NT2/D1 (cell line): ENCODE measurements around the gene ADD2.

Source experiments
- DNase-seq: peaks from one replicate; pipeline ENCODE4 v3.0.0-alpha.2; 2011; ENCODE audit warnings: low read depth, low spot score
- H3K27me3 ChIP-seq: 2 replicates; pipeline ENCODE4 v1.6.0; 2011; ENCODE audit warnings: mild to moderate bottlenecking; ENCODE audit not compliant: insufficient read length, insufficient read depth
- H3K36me3 ChIP-seq: 2 replicates; pipeline ENCODE4 v1.6.1; 2011; ENCODE audit warnings: mild to moderate bottlenecking, low read length, mixed read lengths; ENCODE audit not compliant: insufficient read depth, insufficient read length
- H3K4me1 ChIP-seq: 2 replicates; pipeline ENCODE4 v1.5.1; 2011; ENCODE audit not compliant: insufficient read depth, insufficient read length
- H3K4me3 ChIP-seq: 2 replicates; pipeline ENCODE4 v1.5.1; 2011; ENCODE audit warnings: low read depth; ENCODE audit not compliant: insufficient read length
- H3K9ac ChIP-seq: 2 replicates; pipeline ENCODE4 v1.6.0; 2011; ENCODE audit warnings: low read depth; ENCODE audit not compliant: insufficient read length
- H3K9me3 ChIP-seq: 2 replicates; pipeline ENCODE4 v1.5.1; 2011; ENCODE audit warnings: mild to moderate bottlenecking, low read length; ENCODE audit not compliant: insufficient read depth
- SUZ12 ChIP-seq: IDR thresholded peaks from 2 replicates; pipeline ENCODE4 v1.6.1; 2011; ENCODE audit not compliant: insufficient read length, insufficient read depth; ENCODE audit errors: extremely low read depth
- YY1 ChIP-seq: IDR thresholded peaks from 2 replicates; pipeline ENCODE4 v1.6.1; 2011; ENCODE audit not compliant: insufficient read length, insufficient read depth
- ZNF274 ChIP-seq: IDR thresholded peaks from 2 replicates; pipeline ENCODE4 v1.6.1; 2011; ENCODE audit warnings: mild to moderate bottlenecking, low read depth, low read length

The ADD2 gene

DNA sequence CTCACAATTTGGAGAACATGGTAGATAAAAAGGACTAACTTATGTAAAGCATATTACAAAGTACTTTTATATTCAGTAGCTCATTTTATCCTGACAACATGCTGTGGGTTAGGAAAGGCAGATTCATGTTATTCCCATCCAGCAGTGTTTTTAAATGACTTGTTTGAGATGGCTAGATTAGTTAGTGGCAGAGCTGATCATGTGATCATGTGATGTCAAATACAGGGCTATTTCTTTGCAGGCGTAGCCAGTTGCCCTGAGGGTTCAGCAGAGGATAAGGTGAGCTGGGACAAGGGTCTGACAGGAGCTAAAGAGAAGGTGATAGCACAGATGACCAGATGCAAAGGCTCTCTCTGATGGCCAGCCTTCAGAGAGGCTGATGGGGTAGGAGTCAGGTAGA is 97.8 kb downstream of the ADD2 start:
- Histone ChIP-seq H3K27me3 (no peaks in the 10 kb centered on the region), H3K4me3 (no peak overlapping the region), H3K36me3 (peaks cover 34% of the 10 kb centered on the region), H3K9me3 (no peaks in the 10 kb centered on the region), H3K9ac (no peak overlapping the region), H3K4me1 (no peaks in the 10 kb centered on the region)
- DNase-seq: no peak
- no peak for TF ChIP-seq ZNF274
- no peak for TF ChIP-seq SUZ12
- TF ChIP-seq YY1: no peak

DNA sequence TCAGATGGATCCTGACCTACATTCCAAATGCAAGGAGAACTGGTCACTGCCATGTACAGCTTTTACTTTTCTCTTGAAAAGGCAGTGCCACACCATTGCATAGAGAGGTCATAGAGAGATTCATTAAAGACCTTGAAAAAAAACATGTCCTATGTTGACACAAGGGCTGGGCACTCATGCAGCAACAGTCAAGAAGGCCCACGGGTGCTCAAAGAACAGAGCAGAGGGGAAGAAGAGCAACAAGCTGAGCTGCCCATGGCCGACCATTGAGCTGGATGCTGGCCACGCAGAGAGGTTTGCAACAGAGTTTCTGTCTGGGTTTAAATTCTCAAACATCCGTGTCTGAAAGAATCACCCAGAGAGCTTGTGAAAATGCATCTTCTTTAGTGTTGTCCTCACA is 99.1 kb downstream of the ADD2 start:
- H3K9ac ChIP-seq: no peak overlapping the region
- no peaks in the 10 kb centered on the region for H3K27me3 ChIP-seq
- H3K4me1 ChIP-seq: no peaks in the 10 kb centered on the region
- H3K36me3 ChIP-seq: peaks cover 32% of the 10 kb centered on the region
- DNase-seq: no peak
- TF ChIP-seq ZNF274 (no peak), SUZ12 (no peak), YY1 (no peak)
- no peaks in the 10 kb centered on the region for H3K9me3 ChIP-seq
- no peak overlapping the region for H3K4me3 ChIP-seq

- DNase-seq: no peak
- Histone ChIP-seq H3K9ac (no peak overlapping the region), H3K27me3 (no peaks in the 10 kb centered on the region), H3K36me3 (peaks cover 33% of the 10 kb centered on the region), H3K4me3 (no peak overlapping the region), H3K4me1 (no peaks in the 10 kb centered on the region), H3K9me3 (no peaks in the 10 kb centered on the region)
- TF ChIP-seq ZNF274 (no peak), YY1 (no peak), SUZ12 (no peak)
Measured at GRCh38 chr2:70668432-70668831, 99.6 kb downstream of the ADD2 start.

GRCh38 chr2:70664525-70664924 is 103.5 kb downstream of the ADD2 start:
- Histone ChIP-seq H3K4me1 (no peaks in the 10 kb centered on the region), H3K27me3 (no peaks in the 10 kb centered on the region), H3K9ac (no peak overlapping the region), H3K4me3 (no peak overlapping the region), H3K9me3 (no peaks in the 10 kb centered on the region), H3K36me3 (peaks cover 29% of the 10 kb centered on the region)
- DNase-seq: no peak
- TF ChIP-seq ZNF274 (no peak), SUZ12 (no peak), YY1 (no peak)

DNA sequence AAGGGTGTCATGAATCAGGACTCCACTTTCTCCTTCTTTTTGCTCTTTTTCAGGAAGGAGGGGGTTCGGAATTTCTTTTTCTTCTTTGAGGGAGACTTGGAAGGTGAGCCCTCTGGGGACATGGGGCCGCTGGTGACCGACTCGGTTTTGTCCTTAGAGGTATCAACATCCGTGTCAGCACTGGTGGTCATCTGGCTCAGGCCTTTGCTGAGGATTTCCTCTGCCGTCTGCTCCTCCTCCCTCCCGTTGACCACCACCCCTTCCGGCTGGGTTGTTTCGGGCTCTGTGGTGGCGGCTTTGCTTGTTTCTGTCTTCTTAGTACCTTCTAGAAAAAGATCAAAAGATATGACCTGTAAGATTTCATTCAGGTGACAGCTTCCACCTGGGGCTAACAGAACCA is 104.6 kb downstream of the ADD2 start:
- no peaks in the 10 kb centered on the region for H3K9me3 ChIP-seq
- no peak for TF ChIP-seq SUZ12
- no peak for TF ChIP-seq YY1
- TF ChIP-seq ZNF274: no peak

GRCh38 chr2:70659551-70659950 is 108.4 kb downstream of the ADD2 start:
- H3K9me3 ChIP-seq: no peaks in the 10 kb centered on the region
- H3K27me3 ChIP-seq: no peaks in the 10 kb centered on the region
- no peak for DNase-seq
- no peaks in the 10 kb centered on the region for H3K4me1 ChIP-seq
- H3K36me3 ChIP-seq: peaks cover 15% of the 10 kb centered on the region
- H3K4me3 ChIP-seq: no peak overlapping the region
- H3K9ac ChIP-seq: no peak overlapping the region
- TF ChIP-seq ZNF274 (no peak), SUZ12 (no peak), YY1 (no peak)

More for the DNA sequence above, 104.6 kb downstream of the ADD2 start:
- DNase-seq: no peak
- Histone ChIP-seq H3K4me3 (no peak overlapping the region), H3K4me1 (no peaks in the 10 kb centered on the region), H3K9ac (no peak overlapping the region), H3K27me3 (no peaks in the 10 kb centered on the region), H3K36me3 (peaks cover 22% of the 10 kb centered on the region)

DNA sequence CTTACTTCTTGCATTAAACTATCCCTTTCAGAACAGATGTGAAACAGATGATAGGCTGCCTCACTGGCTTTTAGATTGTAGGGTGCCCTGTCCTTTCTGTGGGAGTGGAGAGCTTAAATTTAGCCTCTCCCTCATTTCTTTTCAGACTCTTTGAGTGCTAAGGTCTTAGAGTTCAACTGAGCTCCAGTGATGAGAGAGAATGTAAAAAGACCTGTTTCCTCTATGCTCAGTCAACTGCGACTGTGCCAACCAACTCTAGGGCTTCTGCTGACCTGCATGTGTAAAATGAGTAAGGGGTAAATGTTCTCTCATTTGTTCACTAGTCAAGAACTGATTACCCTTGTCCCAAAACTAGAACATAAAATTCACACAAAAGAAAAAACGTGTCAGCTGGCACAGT is 109.5 kb downstream of the ADD2 start:
- TF ChIP-seq YY1 (no peak), ZNF274 (no peak), SUZ12 (no peak)
- DNase-seq: no peak
- no peak overlapping the region for H3K4me3 ChIP-seq
- H3K4me1 ChIP-seq: no peaks in the 10 kb centered on the region
- H3K36me3 ChIP-seq: peaks cover 14% of the 10 kb centered on the region
- no peak overlapping the region for H3K9ac ChIP-seq
- H3K27me3 ChIP-seq: no peaks in the 10 kb centered on the region
- H3K9me3 ChIP-seq: no peaks in the 10 kb centered on the region
